ENCODE results near the gene CTR9.

DNA sequence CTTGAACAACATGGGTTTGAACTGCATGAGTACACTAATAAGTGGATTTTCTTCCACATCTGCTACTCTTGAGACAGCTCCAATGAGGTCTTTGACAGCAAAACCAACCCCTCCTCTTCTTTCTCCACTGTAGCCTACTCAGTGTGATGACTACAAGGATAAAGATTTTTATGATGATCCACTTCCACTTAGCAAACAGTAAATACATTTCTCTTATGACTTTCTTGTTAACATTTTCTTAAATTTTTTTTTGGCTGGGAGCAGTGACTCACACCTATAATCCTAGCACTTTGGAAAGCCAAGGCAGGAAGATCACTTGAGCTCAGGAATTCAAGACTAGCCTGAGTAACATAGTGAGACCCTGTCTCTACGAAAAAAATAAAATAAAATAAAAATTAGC is 67.5 kb downstream of the CTR9 start:
- TF ChIP-seq POLR2AphosphoS5 (IDR thresholded peaks at IDR 0.05; ENCODE audit: low read depth) (no peak), STAT1 (IDR thresholded peaks at IDR 0.05; ENCODE audit: unreplicated experiment) (no peak), EZH2 (IDR thresholded peaks at IDR 0.05; ENCODE audit: low read depth, unreplicated experiment) (no peak), JUNB (IDR thresholded peaks at IDR 0.05; ENCODE audit: unreplicated experiment) (no peak), CREB1 (CRISPR knock-in tag; IDR thresholded peaks at IDR 0.05; ENCODE audit: low read depth) (no peak)
- TF ChIP-seq, protein P1, sequence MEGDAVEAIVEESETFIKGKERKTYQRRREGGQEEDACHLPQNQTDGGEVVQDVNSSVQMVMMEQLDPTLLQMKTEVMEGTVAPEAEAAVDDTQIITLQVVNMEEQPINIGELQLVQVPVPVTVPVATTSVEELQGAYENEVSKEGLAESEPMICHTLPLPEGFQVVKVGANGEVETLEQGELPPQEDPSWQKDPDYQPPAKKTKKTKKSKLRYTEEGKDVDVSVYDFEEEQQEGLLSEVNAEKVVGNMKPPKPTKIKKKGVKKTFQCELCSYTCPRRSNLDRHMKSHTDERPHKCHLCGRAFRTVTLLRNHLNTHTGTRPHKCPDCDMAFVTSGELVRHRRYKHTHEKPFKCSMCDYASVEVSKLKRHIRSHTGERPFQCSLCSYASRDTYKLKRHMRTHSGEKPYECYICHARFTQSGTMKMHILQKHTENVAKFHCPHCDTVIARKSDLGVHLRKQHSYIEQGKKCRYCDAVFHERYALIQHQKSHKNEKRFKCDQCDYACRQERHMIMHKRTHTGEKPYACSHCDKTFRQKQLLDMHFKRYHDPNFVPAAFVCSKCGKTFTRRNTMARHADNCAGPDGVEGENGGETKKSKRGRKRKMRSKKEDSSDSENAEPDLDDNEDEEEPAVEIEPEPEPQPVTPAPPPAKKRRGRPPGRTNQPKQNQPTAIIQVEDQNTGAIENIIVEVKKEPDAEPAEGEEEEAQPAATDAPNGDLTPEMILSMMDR (conservative IDR thresholded peaks at IDR 0.05; ENCODE audit: low read depth in 2 of 2): no peak
- TF ChIP-seq, protein P2, sequence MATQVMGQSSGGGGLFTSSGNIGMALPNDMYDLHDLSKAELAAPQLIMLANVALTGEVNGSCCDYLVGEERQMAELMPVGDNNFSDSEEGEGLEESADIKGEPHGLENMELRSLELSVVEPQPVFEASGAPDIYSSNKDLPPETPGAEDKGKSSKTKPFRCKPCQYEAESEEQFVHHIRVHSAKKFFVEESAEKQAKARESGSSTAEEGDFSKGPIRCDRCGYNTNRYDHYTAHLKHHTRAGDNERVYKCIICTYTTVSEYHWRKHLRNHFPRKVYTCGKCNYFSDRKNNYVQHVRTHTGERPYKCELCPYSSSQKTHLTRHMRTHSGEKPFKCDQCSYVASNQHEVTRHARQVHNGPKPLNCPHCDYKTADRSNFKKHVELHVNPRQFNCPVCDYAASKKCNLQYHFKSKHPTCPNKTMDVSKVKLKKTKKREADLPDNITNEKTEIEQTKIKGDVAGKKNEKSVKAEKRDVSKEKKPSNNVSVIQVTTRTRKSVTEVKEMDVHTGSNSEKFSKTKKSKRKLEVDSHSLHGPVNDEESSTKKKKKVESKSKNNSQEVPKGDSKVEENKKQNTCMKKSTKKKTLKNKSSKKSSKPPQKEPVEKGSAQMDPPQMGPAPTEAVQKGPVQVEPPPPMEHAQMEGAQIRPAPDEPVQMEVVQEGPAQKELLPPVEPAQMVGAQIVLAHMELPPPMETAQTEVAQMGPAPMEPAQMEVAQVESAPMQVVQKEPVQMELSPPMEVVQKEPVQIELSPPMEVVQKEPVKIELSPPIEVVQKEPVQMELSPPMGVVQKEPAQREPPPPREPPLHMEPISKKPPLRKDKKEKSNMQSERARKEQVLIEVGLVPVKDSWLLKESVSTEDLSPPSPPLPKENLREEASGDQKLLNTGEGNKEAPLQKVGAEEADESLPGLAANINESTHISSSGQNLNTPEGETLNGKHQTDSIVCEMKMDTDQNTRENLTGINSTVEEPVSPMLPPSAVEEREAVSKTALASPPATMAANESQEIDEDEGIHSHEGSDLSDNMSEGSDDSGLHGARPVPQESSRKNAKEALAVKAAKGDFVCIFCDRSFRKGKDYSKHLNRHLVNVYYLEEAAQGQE (IDR thresholded peaks at IDR 0.05; ENCODE audit: unreplicated experiment): no peak

All from GM23338 (cell line).